CD4-positive, alpha-beta memory T cell (primary cell): ENCODE results near the gene ADH7. TPM values are rescaled to one million over a fixed set of nuclear protein-coding genes. Genes with fewer than 3 reads are reported as not detected.

Source experiments
- CTCF ChIA-PET: fragments of 350-600 bp; sonication (Branson Sonifier 250); formaldehyde crosslinking; loops from one replicate; lab custom pipeline; 2021; ENCODE audit warnings: inconsistent platforms; ENCODE audit not compliant: partially characterized antibody; lab: Charles Lee
- POLR2A ChIA-PET: fragments of 350-600 bp; sonication (Branson Sonifier 250); formaldehyde crosslinking; loops from one replicate; lab custom pipeline; 2021; ENCODE audit not compliant: partially characterized antibody; lab: Charles Lee
- DNase-seq, 5 donors: peaks; one replicate each; pipeline versions ENCODE4 v3.0.0 to v3.0.0-alpha.2; 2020 to 2022; ENCODE audit warnings: mixed read lengths in 1 of 5
- H3K27ac ChIP-seq: one replicate; pipeline ENCODE4 v1.7.0; 2013; ENCODE audit warnings: low read depth, low read length
- H3K27me3 ChIP-seq: 2 replicates; pipeline ENCODE4 v1.7.0; 2013; ENCODE audit warnings: mild to moderate bottlenecking, low read length, moderate library complexity; ENCODE audit not compliant: insufficient read depth
- H3K36me3 ChIP-seq: 2 replicates; pipeline ENCODE4 v1.7.0; 2013; ENCODE audit warnings: mild to moderate bottlenecking, low read length, moderate library complexity; ENCODE audit not compliant: insufficient read depth
- H3K4me1 ChIP-seq: 2 replicates; pipeline ENCODE4 v1.7.0; 2013; ENCODE audit warnings: mild to moderate bottlenecking, low read length, moderate library complexity; ENCODE audit not compliant: insufficient read depth
- H3K4me3 ChIP-seq, 2 donors: one replicate each; pipeline ENCODE4 v1.7.0; 2013; ENCODE audit warnings: low read length in 2 of 2, mild to moderate bottlenecking in 1 of 2
- H3K9me3 ChIP-seq, 2 donors: one replicate each; pipeline ENCODE4 v1.7.0; 2013; ENCODE audit warnings: low read length in 2 of 2, control low read depth in 1 of 2; ENCODE audit not compliant: control insufficient read depth in 1 of 2
- H3K27ac Mint-ChIP-seq, 7 donors: one replicate each; pipeline ENCODE4 v1.8.0; 2020 to 2021; ENCODE audit warnings: mixed read lengths in 7 of 7, mild to moderate bottlenecking in 6 of 7, inconsistent platforms in 3 of 7, moderate library complexity in 3 of 7
- H3K27me3 Mint-ChIP-seq, 2 donors: one replicate each; pipeline ENCODE4 v1.8.0; 2020 to 2021; ENCODE audit warnings: mixed read lengths in 2 of 2
- H3K36me3 Mint-ChIP-seq, 2 donors: one replicate each; pipeline ENCODE4 v1.8.0; 2020 to 2021; ENCODE audit warnings: mixed read lengths in 2 of 2, inconsistent platforms in 1 of 2, mild to moderate bottlenecking in 1 of 2
- H3K4me1 Mint-ChIP-seq, 4 donors: one replicate each; pipeline ENCODE4 v1.8.0; 2020 to 2021; ENCODE audit warnings: mixed read lengths in 4 of 4, mild to moderate bottlenecking in 1 of 4
- H3K4me3 Mint-ChIP-seq, 8 donors: one replicate each; pipeline ENCODE4 v1.8.0; 2020 to 2021; ENCODE audit warnings: mixed read lengths in 8 of 8, mild to moderate bottlenecking in 7 of 8, moderate library complexity in 6 of 8, inconsistent platforms in 3 of 8
- H3K9me3 Mint-ChIP-seq, 8 donors: one replicate each; pipeline ENCODE4 v1.8.0; 2020 to 2021; ENCODE audit warnings: mixed read lengths in 8 of 8, mild to moderate bottlenecking in 5 of 8, inconsistent platforms in 3 of 8, moderate library complexity in 1 of 8
- intact Hi-C: fragments of 100-400 bp; cut with micrococcal nuclease; formaldehyde crosslinking; loops from one replicate; pipeline ENCODE4 v1.15.1; 2023
- polyA plus RNA-seq, 2 donors: library from polyadenylated mRNA; unstranded; fragments of 300-500 nt; fragmentation: Illumina TruSeq; gene quantifications; one replicate each; pipeline ENCODE4 v1.2.3, GENCODE V29; 2021
- total RNA-seq, 2 experiments: library from RNA; stranded (reverse); gene quantifications; one replicate each; pipeline ENCODE4 v1.2.3, GENCODE V29; 2021

The ADH7 gene
- total and polyA plus RNA-seq, 4 experiments from 2014 or later, result not detected

DNA sequence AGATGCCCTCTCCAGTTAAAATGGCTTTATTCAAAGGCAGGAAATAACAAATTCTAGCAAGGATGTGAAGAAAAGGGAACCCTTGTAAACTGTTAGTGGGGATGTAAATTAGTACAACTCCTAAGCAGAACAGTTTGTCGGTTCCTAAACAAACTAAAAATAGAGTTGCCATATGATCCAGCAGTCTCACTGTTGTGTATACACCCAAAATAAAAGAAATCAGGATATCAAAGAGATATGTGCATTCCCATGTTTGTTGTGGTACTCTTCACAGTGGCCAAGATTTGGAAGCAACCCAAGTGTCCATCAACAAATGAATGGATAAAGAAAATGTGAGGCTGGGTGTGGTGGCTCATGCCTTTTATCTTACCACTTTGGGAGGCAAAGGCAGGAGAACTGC is 36.1 kb downstream of the ADH7 start:
- no peaks in the 10 kb centered on the region for H3K36me3 Mint-ChIP-seq
- no peaks in the 10 kb centered on the region for H3K4me1 Mint-ChIP-seq
- DNase-seq, result no peak

DNA sequence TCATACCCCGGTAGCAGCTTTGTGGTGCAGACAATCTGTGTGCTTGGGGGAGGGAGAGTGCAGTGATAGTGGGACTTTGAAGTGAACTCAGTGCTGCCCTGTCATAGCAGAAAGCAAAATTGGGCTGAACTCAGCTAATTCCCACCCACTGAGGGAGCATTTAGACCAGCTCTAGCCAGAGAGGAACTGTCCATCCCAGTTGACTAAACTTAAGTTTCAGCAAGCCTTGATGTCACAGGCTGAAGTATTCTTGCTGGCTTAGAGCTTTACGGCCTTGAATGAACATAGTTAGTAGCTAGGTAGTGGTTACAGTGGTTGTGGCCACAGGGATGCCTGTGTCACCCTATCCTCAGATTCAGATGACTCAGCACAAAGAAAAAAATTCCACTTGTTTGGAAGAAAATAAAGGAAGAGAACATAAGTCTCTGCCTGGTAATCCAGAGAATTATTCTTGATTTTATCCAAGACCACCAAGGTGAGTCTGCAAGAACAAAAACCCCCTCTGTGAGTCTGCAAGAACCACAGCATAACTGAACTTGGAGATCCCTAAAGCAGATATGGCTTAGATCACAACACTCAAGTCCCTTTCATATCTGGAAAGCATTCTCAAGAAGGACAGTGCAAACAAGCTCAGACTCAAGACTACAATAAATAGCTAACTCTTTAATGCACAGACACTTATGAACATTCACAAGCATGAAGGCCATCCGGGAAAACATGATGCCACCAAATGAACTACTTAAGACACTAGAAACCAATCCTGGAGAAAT is 39.4 kb downstream of the ADH7 start:
- no peaks in the 10 kb centered on the region for H3K36me3 Mint-ChIP-seq
- no peaks in the 10 kb centered on the region for H3K36me3 ChIP-seq
- POLR2A ChIA-PET, result no interaction called here
- intact Hi-C loops, result no loop called here
- no peak overlapping the region for H3K27ac ChIP-seq
- no peaks in the 10 kb centered on the region for H3K9me3 ChIP-seq
- CTCF ChIA-PET, result interaction anchor here (1.2 kb wide), 1 partner anchor 10 kb away, joined by 3 read pairs; no protein-coding TSS in a partner anchor
- DNase-seq, result no peak
- H3K27me3 ChIP-seq, result no peaks in the 10 kb centered on the region
- H3K9me3 Mint-ChIP-seq, result peaks cover 0 to 6% (median 2%) of the 10 kb centered on the region in 8 donors
- H3K27ac Mint-ChIP-seq, result no peak overlapping the region
- H3K4me3 Mint-ChIP-seq, result no peak overlapping the region
- H3K4me1 Mint-ChIP-seq, result no peaks in the 10 kb centered on the region
- no peaks in the 10 kb centered on the region for H3K4me1 ChIP-seq
- no peak overlapping the region for H3K4me3 ChIP-seq
- peaks cover 4 to 9% of the 10 kb centered on the region in 2 donors for H3K27me3 Mint-ChIP-seq

More for the DNA sequence above, 36.1 kb downstream of the ADH7 start:
- POLR2A ChIA-PET, result no interaction called here
- intact Hi-C loops, result no loop called here
- Histone ChIP-seq H3K36me3 (no peaks in the 10 kb centered on the region), H3K9me3 (no peaks in the 10 kb centered on the region), H3K27me3 (no peaks in the 10 kb centered on the region), H3K27ac (no peak overlapping the region), H3K4me1 (no peaks in the 10 kb centered on the region), H3K4me3 (no peak overlapping the region)
- Mint-ChIP-seq H3K4me3 (no peak overlapping the region), H3K9me3 (peaks cover 0 to 2% (median 0%) of the 10 kb centered on the region in 8 donors), H3K27me3 (peaks cover 2 to 3% of the 10 kb centered on the region in 2 donors), H3K27ac (no peak overlapping the region)
- CTCF ChIA-PET, result interaction anchor here (0.8 kb wide), 1 partner anchor 12 kb away, joined by 3 read pairs; no protein-coding TSS in a partner anchor

DNA sequence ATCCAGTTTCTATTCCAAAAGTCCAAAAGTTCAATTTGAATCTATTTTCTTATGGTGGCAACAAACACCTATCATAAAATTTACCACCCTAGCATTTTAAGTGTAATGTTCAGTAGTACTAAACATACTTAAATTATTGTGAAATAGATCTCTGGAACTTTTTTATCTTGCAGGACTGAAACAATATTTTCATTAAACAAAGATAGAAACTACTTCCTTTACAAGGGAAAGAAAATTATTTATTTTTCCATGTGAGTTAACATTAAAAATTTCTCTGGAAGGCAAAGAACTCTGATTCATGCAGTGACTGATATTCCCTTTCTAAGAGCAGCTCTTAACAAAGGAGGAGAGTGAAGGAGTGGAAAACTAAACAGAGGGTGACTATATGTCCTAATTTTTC is 40.2 kb downstream of the ADH7 start:
- ChIA-PET POLR2A (no interaction called here), CTCF (no interaction called here)
- H3K27ac Mint-ChIP-seq, result no peak overlapping the region
- no peaks in the 10 kb centered on the region for H3K36me3 Mint-ChIP-seq
- Histone ChIP-seq H3K4me3 (no peak overlapping the region), H3K27ac (no peak overlapping the region), H3K27me3 (no peaks in the 10 kb centered on the region), H3K36me3 (no peaks in the 10 kb centered on the region), H3K9me3 (no peaks in the 10 kb centered on the region), H3K4me1 (no peaks in the 10 kb centered on the region)
- peaks cover 0 to 8% (median 2%) of the 10 kb centered on the region in 8 donors for H3K9me3 Mint-ChIP-seq
- no peak for DNase-seq
- H3K4me3 Mint-ChIP-seq, result no peak overlapping the region
- H3K4me1 Mint-ChIP-seq, result no peaks in the 10 kb centered on the region
- intact Hi-C loops, result no loop called here
- H3K27me3 Mint-ChIP-seq, result peaks cover 4 to 9% of the 10 kb centered on the region in 2 donors

DNA sequence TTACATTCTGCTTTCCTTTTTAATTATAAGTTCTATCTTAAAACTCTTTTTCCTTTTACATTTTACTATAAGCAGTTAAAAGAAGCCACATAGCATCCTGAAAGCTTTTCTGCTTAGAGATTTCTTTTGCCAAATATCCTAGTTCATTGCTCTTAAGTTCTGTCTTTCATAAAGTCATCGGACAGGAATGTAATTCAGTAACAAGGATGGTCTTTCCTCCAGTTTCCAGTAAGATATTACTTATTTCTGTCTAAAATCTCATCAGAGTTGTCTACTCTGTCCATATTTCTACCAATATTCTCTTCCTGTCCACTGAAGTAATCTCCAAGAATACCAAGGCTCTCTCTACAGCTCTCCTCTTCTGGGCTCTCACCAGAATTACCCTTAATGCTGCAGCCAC is 45.1 kb downstream of the ADH7 start:
- Mint-ChIP-seq H3K36me3 (no peaks in the 10 kb centered on the region), H3K9me3 (peaks cover 0 to 8% (median 1%) of the 10 kb centered on the region in 8 donors), H3K4me1 (no peaks in the 10 kb centered on the region), H3K27ac (no peak overlapping the region), H3K4me3 (no peak overlapping the region), H3K27me3 (peaks cover 6 to 8% of the 10 kb centered on the region in 2 donors)
- DNase-seq, result no peak
- Histone ChIP-seq H3K4me1 (no peaks in the 10 kb centered on the region), H3K27ac (no peak overlapping the region), H3K4me3 (no peak overlapping the region), H3K36me3 (no peaks in the 10 kb centered on the region), H3K9me3 (no peaks in the 10 kb centered on the region), H3K27me3 (no peaks in the 10 kb centered on the region)
- ChIA-PET POLR2A (no interaction called here), CTCF (interaction anchor here (1.2 to 1.7 kb wide), 2 partner anchors 15 to 17 kb away, joined by 4 to 5 read pairs; no protein-coding TSS in a partner anchor)
- intact Hi-C loops, result no loop called here

DNA sequence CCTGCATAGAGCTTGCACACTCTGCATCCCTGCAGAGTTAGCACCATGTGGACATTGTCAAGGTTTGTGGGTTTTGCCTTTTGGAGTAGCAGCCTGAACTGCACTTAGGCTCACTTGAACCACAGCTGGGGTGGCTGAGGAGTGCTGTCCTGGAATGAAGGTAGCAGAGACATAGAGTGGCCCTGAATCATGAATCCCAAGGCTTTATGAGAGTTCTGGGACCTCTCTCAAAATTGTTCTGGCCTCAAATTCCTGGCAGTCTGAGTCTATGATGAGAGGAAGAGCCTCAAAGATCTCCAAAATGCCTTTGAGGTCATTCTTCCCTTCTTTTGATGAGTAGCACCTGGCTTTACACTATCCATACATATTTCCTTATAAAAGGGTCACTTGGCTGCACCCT is 45.5 kb downstream of the ADH7 start:
- intact Hi-C loops, result no loop called here
- CTCF ChIA-PET, result interaction anchor here (1.2 to 1.7 kb wide), 2 partner anchors 16 to 17 kb away, joined by 4 to 5 read pairs; no protein-coding TSS in a partner anchor
- no peaks in the 10 kb centered on the region for H3K4me1 Mint-ChIP-seq
- Histone ChIP-seq H3K9me3 (no peaks in the 10 kb centered on the region), H3K4me3 (no peak overlapping the region), H3K27me3 (no peaks in the 10 kb centered on the region), H3K36me3 (no peaks in the 10 kb centered on the region), H3K27ac (no peak overlapping the region), H3K4me1 (no peaks in the 10 kb centered on the region)
- H3K27ac Mint-ChIP-seq, result no peak overlapping the region
- no peaks in the 10 kb centered on the region for H3K36me3 Mint-ChIP-seq
- no peak for DNase-seq
- peaks cover 0 to 8% (median 1%) of the 10 kb centered on the region in 8 donors for H3K9me3 Mint-ChIP-seq
- H3K4me3 Mint-ChIP-seq, result no peak overlapping the region
- POLR2A ChIA-PET, result no interaction called here
- H3K27me3 Mint-ChIP-seq, result peaks cover 6 to 7% of the 10 kb centered on the region in 2 donors

DNA sequence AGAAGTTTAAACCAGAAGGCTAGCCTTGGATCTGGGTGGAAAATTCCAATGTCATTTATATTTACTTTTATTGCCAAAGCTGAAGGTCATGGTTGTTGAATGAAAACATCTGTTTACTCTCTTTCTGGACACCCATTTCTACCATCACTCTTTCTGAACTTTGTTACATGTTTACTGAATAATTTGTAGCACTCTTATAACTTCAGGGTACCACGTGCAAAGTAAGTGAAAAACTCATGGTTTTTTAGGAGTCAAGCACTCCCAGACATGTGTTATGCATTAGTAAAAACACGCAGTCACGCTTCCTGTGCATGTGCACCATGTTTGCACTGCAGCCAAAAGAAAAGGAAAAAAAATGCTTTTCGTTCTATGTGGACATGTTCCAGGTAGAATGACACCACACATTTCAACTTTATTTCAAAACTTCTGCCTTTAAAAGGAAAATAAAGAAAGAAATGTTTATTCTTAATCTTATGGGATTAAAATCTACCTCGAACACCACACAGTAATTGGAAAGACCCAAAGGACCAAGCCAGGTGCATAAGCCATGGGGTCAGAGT is 51.2 kb downstream of the ADH7 start:
- peaks cover 12 to 21% of the 10 kb centered on the region in 2 donors for H3K27me3 Mint-ChIP-seq
- Histone ChIP-seq H3K4me3 (no peak overlapping the region), H3K4me1 (no peaks in the 10 kb centered on the region), H3K27me3 (no peaks in the 10 kb centered on the region), H3K27ac (no peak overlapping the region), H3K36me3 (no peaks in the 10 kb centered on the region), H3K9me3 (no peaks in the 10 kb centered on the region)
- ChIA-PET POLR2A (no interaction called here), CTCF (no interaction called here)
- H3K27ac Mint-ChIP-seq, result no peak overlapping the region
- H3K9me3 Mint-ChIP-seq, result no peaks in the 10 kb centered on the region
- H3K36me3 Mint-ChIP-seq, result no peaks in the 10 kb centered on the region
- H3K4me1 Mint-ChIP-seq, result no peaks in the 10 kb centered on the region
- intact Hi-C loops, result no loop called here
- H3K4me3 Mint-ChIP-seq, result no peak overlapping the region
- no peak for DNase-seq

DNA sequence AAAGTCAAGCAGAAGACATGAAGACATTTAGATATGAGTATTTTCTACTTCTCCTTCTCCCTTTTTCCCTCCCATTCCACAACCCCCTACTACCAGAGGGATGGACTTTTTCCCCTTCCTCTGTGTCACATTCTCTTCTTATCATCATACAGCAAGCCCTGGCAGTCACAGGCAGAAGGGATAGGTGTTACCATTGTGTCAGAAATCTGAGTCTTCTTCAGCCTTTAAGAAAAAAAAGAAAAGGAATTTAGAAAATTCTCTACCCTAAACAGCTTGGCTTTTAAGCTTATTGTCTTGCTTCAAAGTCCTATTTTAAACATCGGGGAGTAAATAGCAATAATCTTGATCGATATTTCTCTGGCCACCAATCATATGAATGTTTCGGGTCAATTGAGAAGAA is 51.7 kb downstream of the ADH7 start:
- H3K36me3 ChIP-seq, result no peaks in the 10 kb centered on the region
- no peaks in the 10 kb centered on the region for H3K4me1 Mint-ChIP-seq
- no peak overlapping the region for H3K27ac ChIP-seq
- DNase-seq, result no peak
- peaks cover 0 to 4% (median 0%) of the 10 kb centered on the region in 8 donors for H3K9me3 Mint-ChIP-seq
- POLR2A ChIA-PET, result no interaction called here
- H3K4me1 ChIP-seq, result no peaks in the 10 kb centered on the region
- CTCF ChIA-PET, result no interaction called here
- peaks cover 12 to 21% of the 10 kb centered on the region in 2 donors for H3K27me3 Mint-ChIP-seq
- H3K36me3 Mint-ChIP-seq, result no peaks in the 10 kb centered on the region
- H3K9me3 ChIP-seq, result no peaks in the 10 kb centered on the region
- H3K4me3 ChIP-seq, result no peak overlapping the region
- intact Hi-C loops, result no loop called here
- no peaks in the 10 kb centered on the region for H3K27me3 ChIP-seq
- no peak overlapping the region for H3K27ac Mint-ChIP-seq
- H3K4me3 Mint-ChIP-seq, result no peak overlapping the region
